ENCODE results near the gene NR3C2.

DNA sequence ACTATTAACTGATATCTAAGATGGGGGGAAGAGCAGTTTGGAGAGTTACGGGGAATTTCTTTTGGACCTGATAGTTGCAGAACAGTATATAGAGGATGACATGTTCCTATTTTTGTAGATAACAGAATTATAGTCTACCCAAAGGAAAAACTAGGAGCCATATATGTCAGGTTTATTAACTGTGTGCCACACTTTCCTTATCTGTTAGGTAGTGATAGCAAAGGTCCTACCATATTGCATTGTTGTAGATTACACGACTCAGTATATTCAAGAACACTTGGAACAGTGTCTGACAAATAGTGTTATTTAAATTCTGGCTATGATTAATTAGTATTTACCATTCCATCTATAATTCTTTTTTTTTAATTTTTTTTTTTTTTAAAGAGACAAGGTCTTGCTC is 175.3 kb downstream of the NR3C2 start:
- TF ChIP-seq ZNF8 (CRISPR knock-in tag; IDR thresholded peaks at IDR 0.05) (no peak), ZFP30 (CRISPR knock-in tag; IDR thresholded peaks at IDR 0.05) (no peak), PATZ1 (CRISPR knock-in tag; IDR thresholded peaks at IDR 0.05; ENCODE audit: borderline replicate concordance) (no peak), ZFP3 (CRISPR knock-in tag; IDR thresholded peaks at IDR 0.05) (no peak), TCF4 (CRISPR knock-in tag; IDR thresholded peaks at IDR 0.05; ENCODE audit: borderline replicate concordance) (no peak), RARB (CRISPR knock-in tag; IDR thresholded peaks at IDR 0.05) (no peak), CREB5 (CRISPR knock-in tag; IDR thresholded peaks at IDR 0.05; ENCODE audit: low read depth) (no peak), TOX (CRISPR knock-in tag; IDR thresholded peaks at IDR 0.05; ENCODE audit: borderline replicate concordance) (no peak)
